HG03342 (cell line): Measurements from ENCODE around the gene ARID1A.

ENCODE experiments used
- ATAC-seq: cut with Tn5 transposase; IDR thresholded peaks from one replicate; pipeline ENCODE4 v1.9.1; 2021; ENCODE audit warnings: mild to moderate bottlenecking, moderate library complexity; ENCODE audit not compliant: unreplicated experiment

The ARID1A gene

GRCh38 chr1:26727476-26727875 lies 31.7 kb downstream of the ARID1A start:
- no peak for ATAC-seq

GRCh38 chr1:26728645-26729044 lies 32.8 kb downstream of the ARID1A start:
- no peak for ATAC-seq

- no peak for ATAC-seq
Observed at GRCh38 chr1:26729633-26730032, 33.8 kb downstream of the ARID1A start.

- ATAC-seq: no peak
Observed at GRCh38 chr1:26730695-26731094, 34.9 kb downstream of the ARID1A start.

GRCh38 chr1:26731233-26731902 lies 35.6 kb downstream of the ARID1A start:
- no peak for ATAC-seq

- ATAC-seq: no peak
Observed at GRCh38 chr1:26733392-26733791, 37.6 kb downstream of the ARID1A start.

- no peak for ATAC-seq
Observed at GRCh38 chr1:26733982-26734381, 38.2 kb downstream of the ARID1A start.

GRCh38 chr1:26734501-26735058 lies 38.8 kb downstream of the ARID1A start:
- ATAC-seq: no peak

GRCh38 chr1:26739329-26739914 lies 43.6 kb downstream of the ARID1A start:
- no peak for ATAC-seq

GRCh38 chr1:26740023-26740634 lies 44.3 kb downstream of the ARID1A start:
- no peak for ATAC-seq

- no peak for ATAC-seq
Observed at GRCh38 chr1:26740952-26741351, 45.1 kb downstream of the ARID1A start.

GRCh38 chr1:26743426-26744059 lies 47.7 kb downstream of the ARID1A start:
- ATAC-seq: no peak

- peak; percentile 96 for ATAC-seq
Observed at GRCh38 chr1:26744075-26744959, 48.5 kb downstream of the ARID1A start.

GRCh38 chr1:26745191-26745590 lies 49.4 kb downstream of the ARID1A start:
- ATAC-seq: no peak

GRCh38 chr1:26747048-26747447 lies 51.2 kb downstream of the ARID1A start:
- no peak for ATAC-seq

GRCh38 chr1:26748351-26748750 lies 52.5 kb downstream of the ARID1A start:
- ATAC-seq: no peak

- ATAC-seq: no peak
Observed at GRCh38 chr1:26749458-26749857, 53.6 kb downstream of the ARID1A start.

GRCh38 chr1:26750428-26750827 lies 54.6 kb downstream of the ARID1A start:
- ATAC-seq: no peak

- ATAC-seq: no peak
Observed at GRCh38 chr1:26752519-26752918, 56.7 kb downstream of the ARID1A start.

GRCh38 chr1:26754086-26754874 lies 58.5 kb downstream of the ARID1A start:
- no peak for ATAC-seq
